ENCODE data around the gene KLHL7.

DNA sequence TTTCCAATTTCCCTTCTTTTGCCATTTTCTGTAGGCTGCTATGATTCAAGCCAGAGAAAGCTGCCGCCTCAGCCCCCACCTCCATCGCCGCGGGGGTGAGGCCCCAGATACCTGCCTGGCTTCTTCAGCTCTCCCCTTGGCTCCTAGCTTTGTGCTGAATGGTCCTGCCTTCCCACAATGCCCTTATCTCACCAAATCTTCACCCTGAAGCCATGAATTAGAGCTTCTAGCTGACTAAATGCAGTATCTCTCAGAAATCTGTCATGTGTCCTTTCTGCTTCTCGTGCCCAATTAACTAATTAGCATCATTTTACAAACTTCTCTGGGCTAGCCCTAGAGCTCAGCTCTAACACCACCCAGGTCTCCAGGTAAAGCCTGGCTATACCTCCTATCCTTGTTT lies 108.8 kb downstream of the KLHL7 start:
- TF ChIP-seq CTCF (conservative IDR thresholded peaks at IDR 0.05 in 1 of 2, IDR thresholded peaks at IDR 0.05 in 1 of 2; ENCODE audit: extremely low read depth in 1 of 2, insufficient read depth in 1 of 2, low read depth in 1 of 2, low read length in 2 of 2) (no peak), EZH2 (IDR thresholded peaks at IDR 0.05; ENCODE audit: borderline replicate concordance, low read length) (no peak)
